Subcutaneous abdominal adipose tissue (tissue), 5 donors: ENCODE measurements around the gene NCKAP5.

Experiments
- H3K27ac ChIP-seq: one replicate; pipeline ENCODE4 v1.7.0; 2013; ENCODE audit warnings: low read depth, mild to moderate bottlenecking, inconsistent platforms, low read length, moderate library complexity
- H3K27me3 ChIP-seq, 5 donors: one replicate each; pipeline ENCODE4 v1.7.0; 2013; ENCODE audit warnings: low read length in 5 of 5, inconsistent platforms in 1 of 5; ENCODE audit not compliant: control insufficient read depth in 5 of 5, insufficient read depth in 4 of 5
- H3K36me3 ChIP-seq, 5 donors: one replicate each; pipeline ENCODE4 v1.7.0; 2013; ENCODE audit warnings: low read length in 5 of 5; ENCODE audit not compliant: control insufficient read depth in 5 of 5, insufficient read depth in 5 of 5
- H3K4me1 ChIP-seq, 5 donors: one replicate each; pipeline ENCODE4 v1.7.0; 2013; ENCODE audit warnings: low read length in 5 of 5, mild to moderate bottlenecking in 3 of 5, moderate library complexity in 1 of 5; ENCODE audit not compliant: control insufficient read depth in 5 of 5, insufficient read depth in 5 of 5
- H3K4me3 ChIP-seq, 5 donors: one replicate each; pipeline ENCODE4 v1.7.0; 2013; ENCODE audit warnings: low read length in 5 of 5, low read depth in 1 of 5
- H3K9ac ChIP-seq, 5 donors: one replicate each; pipeline ENCODE4 v1.7.0; 2013; ENCODE audit warnings: low read length in 5 of 5, mild to moderate bottlenecking in 4 of 5, moderate library complexity in 3 of 5
- H3K9me3 ChIP-seq, 5 donors: one replicate each; pipeline ENCODE4 v1.7.0; 2013; ENCODE audit warnings: low read length in 5 of 5; ENCODE audit not compliant: control insufficient read depth in 5 of 5
- donor health status: healthy.
- donor health status: healthy.
- donor health status: healthy.
- donor health status: healthy.
- donor health status: healthy.

Gene NCKAP5

DNA sequence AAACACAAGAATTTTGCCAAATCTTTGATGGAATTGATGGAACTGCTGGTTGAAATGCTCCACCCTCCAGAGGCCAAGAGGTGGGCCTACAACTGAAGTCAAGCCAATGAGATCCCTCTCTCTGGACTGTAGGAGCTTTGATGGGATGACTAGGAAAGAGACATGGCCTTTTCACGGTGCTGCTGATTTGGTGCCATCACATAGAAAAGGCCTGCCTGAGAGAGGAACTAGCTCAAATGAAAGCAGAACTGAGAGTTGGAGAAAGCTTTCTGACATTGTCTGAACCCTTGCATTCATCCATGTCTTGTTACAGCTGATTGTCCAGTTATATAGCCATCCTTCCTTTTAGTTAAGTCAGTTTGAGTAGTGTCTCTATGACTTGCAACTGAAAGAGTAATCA lies 614.5 kb downstream of the NCKAP5 start:
- H3K4me3 ChIP-seq, result no peak overlapping the region
- no peak overlapping the region for H3K9ac ChIP-seq
- no peak overlapping the region for H3K27ac ChIP-seq
- H3K4me1 ChIP-seq, result no peaks in the 10 kb centered on the region
- H3K36me3 ChIP-seq, result no peaks in the 10 kb centered on the region
- H3K27me3 ChIP-seq, result no peaks in the 10 kb centered on the region
- peaks cover 0 to 3% (median 0%) of the 10 kb centered on the region in 5 donors for H3K9me3 ChIP-seq

- Histone ChIP-seq H3K9me3 (peaks cover 0 to 3% (median 0%) of the 10 kb centered on the region in 5 donors), H3K27me3 (no peaks in the 10 kb centered on the region), H3K4me3 (no peak overlapping the region), H3K9ac (no peak overlapping the region), H3K4me1 (no peaks in the 10 kb centered on the region), H3K27ac (no peak overlapping the region), H3K36me3 (no peaks in the 10 kb centered on the region)
Measured at GRCh38 chr2:132951008-132951714, 617.1 kb downstream of the NCKAP5 start.

DNA sequence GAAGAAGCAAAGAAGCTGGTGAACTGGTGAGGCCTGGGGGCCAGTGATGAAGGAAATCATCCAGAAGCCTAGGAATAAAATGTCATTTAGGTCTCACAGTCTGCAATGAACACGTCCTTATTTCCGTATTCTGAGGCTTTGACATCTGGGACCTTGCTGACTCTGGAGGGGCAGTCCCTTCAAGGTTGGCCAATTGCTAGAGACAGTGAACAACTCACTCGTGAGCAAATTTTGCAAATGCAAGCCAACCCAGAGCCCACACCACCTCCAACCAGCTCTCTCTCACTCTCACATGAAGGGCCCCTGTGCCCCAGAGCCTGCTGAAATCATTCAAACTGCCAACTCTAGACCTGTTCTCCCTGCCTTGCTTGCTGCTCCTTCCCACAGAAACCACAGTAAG lies 619.2 kb downstream of the NCKAP5 start:
- Histone ChIP-seq H3K9ac (no peak overlapping the region), H3K27me3 (no peaks in the 10 kb centered on the region), H3K4me1 (no peaks in the 10 kb centered on the region), H3K9me3 (no peaks in the 10 kb centered on the region), H3K36me3 (no peaks in the 10 kb centered on the region), H3K4me3 (no peak overlapping the region), H3K27ac (no peak overlapping the region)

- H3K9ac ChIP-seq, result no peak overlapping the region
- no peak overlapping the region for H3K27ac ChIP-seq
- H3K4me3 ChIP-seq, result no peak overlapping the region
- H3K36me3 ChIP-seq, result no peaks in the 10 kb centered on the region
- no peaks in the 10 kb centered on the region for H3K27me3 ChIP-seq
- H3K4me1 ChIP-seq, result no peaks in the 10 kb centered on the region
- H3K9me3 ChIP-seq, result no peaks in the 10 kb centered on the region
Measured at GRCh38 chr2:132948211-132948610, 620.1 kb downstream of the NCKAP5 start.

- Histone ChIP-seq H3K4me3 (no peak overlapping the region), H3K27ac (no peak overlapping the region), H3K36me3 (no peaks in the 10 kb centered on the region), H3K4me1 (no peaks in the 10 kb centered on the region), H3K9me3 (no peaks in the 10 kb centered on the region), H3K27me3 (no peaks in the 10 kb centered on the region), H3K9ac (no peak overlapping the region)
Measured at GRCh38 chr2:132943829-132944228, 624.4 kb downstream of the NCKAP5 start.

DNA sequence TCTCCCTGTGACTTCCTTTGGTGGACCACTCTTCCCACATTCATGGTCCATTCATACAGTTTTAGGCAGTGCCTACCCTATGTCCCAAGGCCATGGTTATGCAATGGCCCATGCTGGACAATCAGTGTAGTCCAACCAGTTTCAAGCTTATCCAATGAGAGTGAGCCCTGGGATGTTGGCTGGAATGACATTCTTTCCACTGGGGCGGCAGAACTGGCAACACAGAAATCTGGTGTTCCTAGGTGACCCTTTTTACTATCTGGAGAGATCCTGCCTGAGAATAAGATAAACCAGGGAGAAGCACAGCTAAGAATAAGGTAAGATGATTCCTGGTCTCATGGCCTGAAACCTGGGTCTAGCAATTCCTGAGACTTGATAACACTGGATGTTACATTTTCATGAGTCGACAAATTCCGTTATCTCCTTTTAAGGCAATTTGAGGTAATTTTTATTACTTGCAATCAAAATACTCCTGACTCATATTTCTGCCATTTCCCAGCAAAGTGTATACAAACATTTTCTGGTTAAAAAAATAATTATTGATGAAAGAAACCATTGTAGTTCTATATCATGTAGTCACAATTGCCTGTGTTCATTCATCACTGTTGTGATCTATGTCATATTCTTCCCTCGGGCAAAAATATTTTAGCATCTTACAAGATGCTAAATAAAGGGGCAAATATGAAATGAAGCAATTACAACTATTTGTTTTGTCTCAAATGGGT lies 626.8 kb downstream of the NCKAP5 start:
- Histone ChIP-seq H3K9me3 (no peaks in the 10 kb centered on the region), H3K9ac (no peak overlapping the region), H3K36me3 (no peaks in the 10 kb centered on the region), H3K4me3 (no peak overlapping the region), H3K27ac (no peak overlapping the region), H3K4me1 (no peaks in the 10 kb centered on the region), H3K27me3 (no peaks in the 10 kb centered on the region)

DNA sequence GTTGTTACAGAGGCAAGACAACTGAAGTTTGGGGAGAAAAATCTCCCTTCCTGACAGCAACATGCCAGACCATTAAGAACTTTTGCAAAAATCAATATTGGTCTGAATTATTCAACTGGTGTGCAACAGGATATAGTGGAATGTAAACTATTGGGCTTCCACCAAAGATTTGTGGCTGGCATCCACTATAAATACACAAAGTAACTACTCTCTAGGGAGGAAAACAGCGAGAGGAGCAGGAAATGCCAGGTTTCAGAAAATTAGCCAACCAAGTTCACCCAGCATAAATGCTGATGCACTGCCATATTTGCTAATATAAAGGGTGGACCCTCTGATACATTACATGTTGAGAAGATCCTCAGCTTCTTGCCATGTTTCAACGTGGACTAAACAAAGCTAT lies 630.6 kb downstream of the NCKAP5 start:
- Histone ChIP-seq H3K27me3 (no peaks in the 10 kb centered on the region), H3K4me3 (no peak overlapping the region), H3K4me1 (no peaks in the 10 kb centered on the region), H3K9me3 (no peaks in the 10 kb centered on the region), H3K9ac (no peak overlapping the region), H3K27ac (no peak overlapping the region), H3K36me3 (no peaks in the 10 kb centered on the region)

DNA sequence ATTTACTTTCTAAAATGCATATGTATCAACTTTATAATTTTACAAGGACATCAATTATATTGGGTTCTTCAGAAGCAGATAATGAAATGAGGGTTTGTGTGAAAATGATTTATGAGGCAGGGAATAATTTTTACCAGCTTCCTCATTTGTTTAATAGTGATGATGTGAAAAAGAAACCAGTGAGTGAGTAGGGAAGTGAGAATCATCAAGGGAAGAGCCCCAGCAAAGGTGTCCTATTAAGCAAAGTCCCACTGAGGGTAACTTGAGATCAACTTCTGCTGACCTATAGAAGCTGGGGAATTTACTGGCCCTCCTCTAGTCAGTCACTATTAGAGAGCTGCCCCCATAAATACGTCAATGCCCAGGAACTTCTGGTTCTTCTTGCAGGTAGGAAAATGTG lies 631.5 kb downstream of the NCKAP5 start:
- Histone ChIP-seq H3K36me3 (no peaks in the 10 kb centered on the region), H3K9me3 (no peaks in the 10 kb centered on the region), H3K4me3 (no peak overlapping the region), H3K9ac (no peak overlapping the region), H3K27me3 (no peaks in the 10 kb centered on the region), H3K4me1 (no peaks in the 10 kb centered on the region), H3K27ac (no peak overlapping the region)

DNA sequence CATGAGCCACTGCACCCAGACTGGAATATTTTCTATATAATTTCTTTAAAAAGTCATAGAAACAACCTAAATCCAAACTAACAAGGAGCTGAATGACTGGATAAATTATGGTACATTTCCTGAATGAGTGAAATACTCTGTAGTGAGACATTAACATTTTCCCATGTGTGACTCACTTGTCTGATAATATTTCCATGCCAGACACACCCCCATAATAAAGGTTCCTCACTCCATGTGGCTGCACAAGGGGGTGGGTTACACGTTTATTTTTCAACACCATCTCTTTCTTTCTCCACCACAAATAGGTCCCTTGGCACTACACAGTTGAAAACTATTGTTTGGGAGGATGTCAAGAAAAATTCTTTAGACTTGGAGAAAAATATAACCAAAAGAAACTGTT lies 632.0 kb downstream of the NCKAP5 start:
- H3K4me3 ChIP-seq, result no peak overlapping the region
- H3K27me3 ChIP-seq, result no peaks in the 10 kb centered on the region
- H3K4me1 ChIP-seq, result no peaks in the 10 kb centered on the region
- H3K27ac ChIP-seq, result no peak overlapping the region
- no peak overlapping the region for H3K9ac ChIP-seq
- no peaks in the 10 kb centered on the region for H3K36me3 ChIP-seq
- H3K9me3 ChIP-seq, result no peaks in the 10 kb centered on the region

GRCh38 chr2:132929786-132930185 lies 638.5 kb downstream of the NCKAP5 start:
- H3K27me3 ChIP-seq, result no peaks in the 10 kb centered on the region
- no peaks in the 10 kb centered on the region for H3K4me1 ChIP-seq
- no peak overlapping the region for H3K27ac ChIP-seq
- no peaks in the 10 kb centered on the region for H3K36me3 ChIP-seq
- no peaks in the 10 kb centered on the region for H3K9me3 ChIP-seq
- no peak overlapping the region for H3K9ac ChIP-seq
- no peak overlapping the region for H3K4me3 ChIP-seq
